Central memory CD8-positive, alpha-beta T cell (primary cell): Measurements from ENCODE around the gene PRSS2.
"Not testable (repeated sequence)": the region's sequence is repeated elsewhere in the genome, so short reads cannot be mapped to it uniquely, and the experiment has no call there.

Experiments
- ATAC-seq: fragments of 150-1000 bp; cut with Tn5 transposase; replicated peaks from 2 replicates; pipeline ENCODE4 v1.10.0; 2022; ENCODE audit warnings: mild to moderate bottlenecking, moderate FRiP score, moderate number of reproducible peaks; ENCODE audit not compliant: poor library complexity, severe bottlenecking; ENCODE audit errors: extremely low read depth
- DNase-seq, 2 donors: peaks; one replicate each; pipeline ENCODE4 v3.0.0; 2021; ENCODE audit warnings: low spot score in 2 of 2
- H3K27ac Mint-ChIP-seq: one replicate; pipeline ENCODE4 v1.8.0; 2022; ENCODE audit warnings: low read depth, mild to moderate bottlenecking, moderate library complexity, mixed read lengths
- H3K27me3 Mint-ChIP-seq: one replicate; pipeline ENCODE4 v1.8.0; 2022; ENCODE audit warnings: mixed read lengths
- H3K36me3 Mint-ChIP-seq: one replicate; pipeline ENCODE4 v1.8.0; 2022; ENCODE audit warnings: mild to moderate bottlenecking, moderate library complexity, mixed read lengths; ENCODE audit not compliant: insufficient read depth
- H3K4me1 Mint-ChIP-seq: one replicate; pipeline ENCODE4 v1.8.0; 2022; ENCODE audit warnings: mixed read lengths
- H3K4me3 Mint-ChIP-seq: one replicate; pipeline ENCODE4 v1.8.0; 2022; ENCODE audit warnings: mild to moderate bottlenecking, moderate library complexity, mixed read lengths
- H3K9me3 Mint-ChIP-seq: one replicate; pipeline ENCODE4 v1.8.0; 2022; ENCODE audit warnings: mixed read lengths

PRSS2 gene

DNA sequence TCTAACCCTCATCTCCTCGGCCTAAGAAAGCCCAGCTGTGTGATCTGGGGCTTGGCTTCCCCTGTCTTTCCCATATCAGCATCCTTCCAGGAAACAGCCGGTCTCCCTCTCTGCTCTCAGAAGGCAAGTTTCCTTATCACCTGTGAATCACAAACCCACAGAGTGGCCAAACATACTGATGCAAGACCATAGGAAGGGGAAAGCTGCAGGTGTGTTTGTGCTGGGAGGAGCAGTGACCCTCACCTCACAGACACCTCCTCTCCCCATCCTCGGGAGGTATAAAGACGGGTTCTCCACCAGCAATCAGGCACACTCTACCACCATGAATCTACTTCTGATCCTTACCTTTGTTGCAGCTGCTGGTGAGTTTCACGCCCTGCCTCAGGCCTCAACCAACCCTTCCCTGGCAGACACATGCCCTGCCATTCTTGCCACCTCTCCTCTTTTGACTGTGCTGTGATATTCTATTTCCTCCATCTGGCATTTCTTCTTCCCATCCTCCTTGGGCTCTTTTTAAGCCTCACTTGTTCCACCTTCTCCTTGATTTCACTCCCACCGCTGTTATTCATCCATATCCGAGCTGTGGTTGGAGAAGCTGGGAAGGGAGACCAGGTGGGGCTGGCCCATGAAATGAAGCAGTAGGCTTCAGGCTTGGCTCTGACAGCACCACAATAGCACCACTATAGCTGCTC lies at the start of gene PRSS2:
PRSS2 (plus strand) TSS at position 310 of the 692 bp plus-strand sequence; CDS start at position 323, 13 bp downstream.
- no peak within 1 kb of the TSS for H3K4me3 Mint-ChIP-seq
- ATAC-seq: no peak

DNA sequence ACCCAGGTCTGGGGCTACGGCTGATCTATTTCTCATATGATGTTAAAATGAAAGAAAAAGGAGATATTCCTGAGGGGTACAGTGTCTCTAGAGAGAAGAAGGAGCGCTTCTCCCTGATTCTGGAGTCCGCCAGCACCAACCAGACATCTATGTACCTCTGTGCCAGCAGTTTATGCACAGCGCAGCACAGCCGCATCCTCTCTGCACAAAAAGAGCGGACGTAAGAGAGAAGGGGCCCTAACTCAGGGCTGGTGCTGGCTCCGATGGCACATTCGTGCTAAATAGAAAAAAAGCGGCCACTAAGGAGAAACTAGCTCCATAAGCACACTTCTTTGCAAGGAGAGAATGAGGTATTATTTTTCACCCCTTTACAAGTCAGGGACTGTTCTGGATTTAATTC lies 49.8 kb upstream of the PRSS2 start:
- no peak for ATAC-seq
- no peak overlapping the region for H3K27ac Mint-ChIP-seq

More for the DNA sequence above, at the start of gene PRSS2:
- Mint-ChIP-seq H3K27me3 (no peaks in the 10 kb centered on the region), H3K36me3 (peaks cover 5% of the 10 kb centered on the region), H3K27ac (no peak within 1 kb of the TSS), H3K4me1 (peaks cover 13% of the 10 kb centered on the region), H3K9me3 (no peaks in the 10 kb centered on the region)
- DNase-seq: no peak

DNA sequence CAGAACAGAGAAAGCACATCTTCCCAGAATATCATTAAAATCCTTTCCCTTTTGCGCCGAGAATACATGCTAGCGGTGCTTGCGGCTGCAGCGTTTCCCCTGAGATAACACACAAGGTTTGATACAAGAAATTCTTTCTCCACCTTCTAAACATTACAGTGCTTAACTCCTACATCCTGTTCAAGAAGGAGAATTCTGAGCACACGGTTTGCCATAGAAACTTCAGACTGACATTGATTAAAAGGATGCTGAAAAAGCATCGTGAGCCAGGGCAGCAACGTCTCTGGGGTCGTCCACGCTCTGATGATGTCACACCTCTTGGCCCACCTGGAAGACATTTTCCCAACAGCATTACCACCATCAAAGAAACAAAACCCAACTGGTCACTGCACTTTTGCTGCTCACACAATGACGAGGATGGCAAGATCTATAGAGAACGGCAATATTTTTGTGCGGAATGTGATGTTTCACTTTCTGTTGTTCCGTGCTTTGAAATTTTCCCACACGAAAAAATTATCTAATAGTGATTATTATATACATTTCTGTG lies 48.4 kb upstream of the PRSS2 start:
- Mint-ChIP-seq H3K4me3 (peak overlapping the region; percentile 70), H3K36me3 (peaks cover 9% of the 10 kb centered on the region), H3K27ac (peak overlapping the region; percentile 32), H3K4me1 (peaks cover 26% of the 10 kb centered on the region), H3K27me3 (no peaks in the 10 kb centered on the region), H3K9me3 (no peaks in the 10 kb centered on the region)
- no peak for DNase-seq
- no peak for ATAC-seq

More for the DNA sequence above, 49.8 kb upstream of the PRSS2 start:
- Mint-ChIP-seq H3K4me3 (peak overlapping the region; percentile 47), H3K36me3 (peaks cover 10% of the 10 kb centered on the region), H3K4me1 (peaks cover 38% of the 10 kb centered on the region), H3K9me3 (no peaks in the 10 kb centered on the region), H3K27me3 (no peaks in the 10 kb centered on the region)
- no peak for DNase-seq

DNA sequence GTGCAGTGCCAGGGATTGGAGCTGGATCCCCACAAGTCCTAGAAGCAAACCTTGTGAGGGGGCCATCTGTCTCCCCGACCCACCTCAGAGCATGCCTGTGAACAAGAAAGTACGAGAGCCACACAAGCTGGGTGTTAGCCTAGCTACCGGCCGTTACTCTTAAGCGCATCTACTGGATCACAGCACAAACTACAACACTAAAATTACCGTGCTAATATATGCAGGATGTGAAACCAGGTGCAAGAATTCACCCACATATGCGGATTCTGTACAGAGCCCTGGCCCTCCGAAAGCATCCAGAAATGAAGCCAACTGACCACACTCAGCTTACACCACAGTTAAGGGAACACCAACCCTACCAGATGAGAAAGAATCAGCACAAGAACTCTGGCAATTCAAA lies 37.5 kb upstream of the PRSS2 start:
- H3K4me3 Mint-ChIP-seq: no peak overlapping the region
- H3K36me3 Mint-ChIP-seq: no peaks in the 10 kb centered on the region
- no peaks in the 10 kb centered on the region for H3K9me3 Mint-ChIP-seq

GRCh38 chr7:142739923-142740492 lies 30.8 kb upstream of the PRSS2 start:
- no peak overlapping the region for H3K27ac Mint-ChIP-seq
- peak overlapping the region; percentile 20 for H3K4me3 Mint-ChIP-seq

More for the DNA sequence above, 37.5 kb upstream of the PRSS2 start:
- Mint-ChIP-seq H3K27me3 (no peaks in the 10 kb centered on the region), H3K27ac (no peak overlapping the region), H3K4me1 (no peaks in the 10 kb centered on the region)
- DNase-seq: no peak
- ATAC-seq: no peak

GRCh38 chr7:142740786-142741185 lies 30.0 kb upstream of the PRSS2 start:
- no peaks in the 10 kb centered on the region for H3K36me3 Mint-ChIP-seq
- H3K4me1 Mint-ChIP-seq: no peaks in the 10 kb centered on the region
- ATAC-seq (no peak), DNase-seq (no peak)
- H3K4me3 Mint-ChIP-seq: no peak overlapping the region
- no peaks in the 10 kb centered on the region for H3K27me3 Mint-ChIP-seq
- H3K27ac Mint-ChIP-seq: no peak overlapping the region
- no peaks in the 10 kb centered on the region for H3K9me3 Mint-ChIP-seq

More at GRCh38 chr7:142739923-142740492, 30.8 kb upstream of the PRSS2 start:
- ATAC-seq (no peak), DNase-seq (no peak)
- no peaks in the 10 kb centered on the region for H3K4me1 Mint-ChIP-seq
- no peaks in the 10 kb centered on the region for H3K27me3 Mint-ChIP-seq
- H3K9me3 Mint-ChIP-seq: no peaks in the 10 kb centered on the region
- no peaks in the 10 kb centered on the region for H3K36me3 Mint-ChIP-seq

- H3K4me1 Mint-ChIP-seq, H3K27me3 Mint-ChIP-seq, DNase-seq, H3K27ac Mint-ChIP-seq, ATAC-seq, H3K9me3 Mint-ChIP-seq, H3K36me3 Mint-ChIP-seq, H3K4me3 Mint-ChIP-seq: not testable (repeated sequence)
These were observed 28.8 kb upstream of the PRSS2 start for GRCh38 chr7:142741932-142742331.

- H3K4me1 Mint-ChIP-seq: no peaks in the 10 kb centered on the region
These were observed 25.6 kb upstream of the PRSS2 start for GRCh38 chr7:142745091-142745635.

DNA sequence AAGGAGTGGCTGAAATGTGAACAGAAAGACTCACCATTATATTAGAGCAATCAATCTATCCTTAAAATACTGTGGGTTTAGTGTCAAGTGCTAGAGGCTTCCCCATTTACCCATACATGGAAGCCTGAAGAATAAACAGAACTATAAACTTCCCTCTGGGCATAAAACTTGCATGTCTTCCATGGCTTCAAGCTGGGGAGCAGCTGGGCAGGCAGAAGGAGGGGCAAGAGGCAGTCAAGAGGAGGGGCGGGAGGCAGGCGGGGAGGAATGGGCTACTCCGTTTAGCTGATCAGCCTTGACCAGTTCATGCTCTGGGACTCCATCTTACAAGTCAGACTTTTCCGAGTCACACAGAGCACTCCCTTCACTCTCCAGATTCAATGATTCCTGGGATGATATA lies 25.0 kb upstream of the PRSS2 start:
- no peaks in the 10 kb centered on the region for H3K9me3 Mint-ChIP-seq
- H3K27ac Mint-ChIP-seq: no peak overlapping the region
- no peak overlapping the region for H3K4me3 Mint-ChIP-seq
- ATAC-seq (no peak), DNase-seq (no peak)
- H3K27me3 Mint-ChIP-seq: no peaks in the 10 kb centered on the region
- no peaks in the 10 kb centered on the region for H3K36me3 Mint-ChIP-seq
- no peaks in the 10 kb centered on the region for H3K4me1 Mint-ChIP-seq

More at GRCh38 chr7:142745091-142745635, 25.6 kb upstream of the PRSS2 start:
- Mint-ChIP-seq H3K27ac (no peak overlapping the region), H3K27me3 (no peaks in the 10 kb centered on the region), H3K9me3 (no peaks in the 10 kb centered on the region), H3K36me3 (no peaks in the 10 kb centered on the region), H3K4me3 (no peak overlapping the region)
- DNase-seq (no peak), ATAC-seq (no peak)

DNA sequence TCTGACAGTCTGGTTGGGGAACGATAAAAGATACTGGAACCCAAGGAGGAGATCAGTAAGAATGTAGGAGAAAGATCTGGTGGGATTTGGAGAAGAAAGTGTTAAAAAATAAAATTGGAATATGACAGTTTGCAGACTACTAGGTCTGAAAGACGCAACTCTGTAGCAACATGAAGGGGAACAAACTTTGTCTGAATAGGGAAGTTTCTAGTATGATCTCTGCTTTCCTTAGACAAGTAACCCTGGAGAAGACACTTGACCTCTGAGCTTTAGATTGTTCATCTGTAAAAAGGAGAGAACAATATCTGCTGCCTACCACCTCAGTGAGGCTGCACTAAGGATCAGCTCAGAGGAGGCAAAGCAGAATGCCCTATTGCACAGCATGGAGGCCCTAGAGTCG lies 24.5 kb upstream of the PRSS2 start:
- DNase-seq: no peak
- H3K4me1 Mint-ChIP-seq: no peaks in the 10 kb centered on the region
- H3K27me3 Mint-ChIP-seq: no peaks in the 10 kb centered on the region
- no peaks in the 10 kb centered on the region for H3K9me3 Mint-ChIP-seq
- ATAC-seq: no peak
- H3K4me3 Mint-ChIP-seq: no peak overlapping the region
- no peak overlapping the region for H3K27ac Mint-ChIP-seq
- H3K36me3 Mint-ChIP-seq: no peaks in the 10 kb centered on the region

DNA sequence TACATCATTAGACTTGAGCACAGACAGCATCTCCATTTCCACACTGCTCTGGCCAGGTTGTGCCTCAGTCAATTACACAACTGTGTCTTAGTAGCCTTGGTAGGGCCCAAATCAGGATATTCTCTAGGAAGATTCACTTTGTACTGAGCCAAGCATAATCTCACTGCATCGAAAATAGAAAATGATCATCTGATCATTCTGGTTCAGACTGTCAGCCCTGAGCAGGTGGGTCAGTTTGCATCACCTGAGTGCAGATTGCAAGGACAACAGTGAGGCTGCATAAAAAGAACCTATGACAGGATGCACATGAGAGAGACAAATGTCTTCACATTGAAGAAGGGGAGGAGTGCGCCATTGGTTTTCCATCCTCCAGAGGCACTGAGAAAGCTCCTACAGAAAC lies 22.4 kb upstream of the PRSS2 start:
- not testable (repeated sequence) for H3K36me3 Mint-ChIP-seq, DNase-seq, H3K4me1 Mint-ChIP-seq, ATAC-seq, H3K27me3 Mint-ChIP-seq, H3K9me3 Mint-ChIP-seq, H3K27ac Mint-ChIP-seq, H3K4me3 Mint-ChIP-seq

DNA sequence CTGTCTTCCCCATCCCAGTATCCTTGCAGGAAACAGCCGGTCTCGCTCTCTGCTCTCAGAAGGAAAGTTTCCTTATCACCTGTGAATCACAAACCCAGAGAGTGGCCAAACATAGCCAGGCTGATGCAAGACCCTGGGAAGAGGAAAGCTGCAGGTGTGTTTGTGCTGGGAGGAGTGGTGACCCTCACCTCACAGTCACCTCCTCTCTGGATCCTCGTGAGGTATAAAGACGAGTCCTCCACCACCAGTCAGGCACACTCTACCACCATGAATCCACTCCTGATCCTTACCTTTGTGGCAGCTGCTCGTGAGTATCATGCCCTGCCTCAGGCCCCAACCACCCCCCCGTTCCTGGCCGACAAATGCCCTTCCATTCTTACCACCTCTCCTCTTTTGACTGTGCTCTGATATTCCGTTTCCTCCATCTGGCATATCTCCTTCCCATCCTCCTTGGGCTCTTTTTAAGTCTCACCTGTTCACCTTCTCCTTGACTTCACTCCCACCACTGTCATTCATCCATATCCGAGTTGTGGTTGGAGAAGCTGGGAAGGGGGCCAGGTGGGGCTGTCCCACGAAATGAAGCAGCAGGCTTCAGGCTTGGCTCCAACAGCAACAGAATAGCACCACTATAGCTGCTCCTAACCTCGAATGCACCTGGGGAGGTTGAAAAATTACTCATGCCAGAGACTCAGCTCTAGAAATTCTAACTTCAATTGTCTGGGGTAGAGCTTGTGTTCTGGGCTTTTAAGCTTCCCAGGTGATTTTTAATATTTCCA lies 21.4 kb upstream of the PRSS2 start, which contains the start of gene PRSS1:
PRSS1 (plus strand) TSS at position 255 of the 776 bp plus-strand sequence; CDS start at position 268, 13 bp downstream.
- no peak within 1 kb of the TSS for H3K27ac Mint-ChIP-seq

More for the DNA sequence above, 21.4 kb upstream of the PRSS2 start, which contains the start of gene PRSS1:
- Mint-ChIP-seq H3K9me3 (no peaks in the 10 kb centered on the region), H3K36me3 (no peaks in the 10 kb centered on the region), H3K27me3 (no peaks in the 10 kb centered on the region), H3K4me1 (no peaks in the 10 kb centered on the region), H3K4me3 (no peak within 1 kb of the TSS)
- DNase-seq (no peak), ATAC-seq (no peak)
